SK-N-SH (cell line): ENCODE measurements around the gene RPS6KA2. TPM values are rescaled to one million over a fixed set of nuclear protein-coding genes. Genes with fewer than 3 reads are reported as not detected.

ENCODE experiments used
- CTCF ChIA-PET: fragments of 300-600, 350-600 bp; formaldehyde crosslinking; extraction: SDS; loops from one replicate; lab custom pipeline; 2021; lab: Yijun Ruan, JAX
- POLR2A ChIA-PET: fragments of 350-600 bp; sonication (Branson Sonifier 250); formaldehyde crosslinking; extraction: SDS; loops from one replicate; lab custom pipeline; 2020; ENCODE audit warnings: antibody characterized with exemption, inconsistent platforms; lab: Yijun Ruan, JAX
- DNase-seq: peaks from one replicate; pipeline ENCODE4 v3.0.0; 2012
- H2AFZ ChIP-seq: fragments of 200-600 bp; sonication (generic); 2 replicates; pipeline ENCODE4 v1.8.1; 2016; ENCODE audit warnings: antibody characterized with exemption, mild to moderate bottlenecking, low read depth
- H3F3A ChIP-seq: fragments of 200-600 bp; sonication (generic); replicated peaks from 2 replicates; pipeline ENCODE3; 2016; ENCODE audit warnings: antibody characterized with exemption, mild to moderate bottlenecking; ENCODE audit not compliant: insufficient read depth
- H3K27ac ChIP-seq, 2 experiments: fragments of 200-500 bp in 1 of 2; fragments of 200-600 bp in 1 of 2; sonication (Bioruptor generic) in 1 of 2; sonication (generic), shearing (Covaris generic) in 1 of 2; 2 replicates each; pipeline versions ENCODE4 v1.5.1 to v1.6.1; 2014 to 2016; ENCODE audit warnings: low read depth in 2 of 2, inconsistent platforms in 1 of 2, low read length in 1 of 2, mild to moderate bottlenecking in 1 of 2, mixed read lengths in 1 of 2
- H3K27me3 ChIP-seq: fragments of 200-600 bp; sonication (generic), shearing (Covaris generic); 2 replicates; pipeline ENCODE4 v1.6.1; 2016; ENCODE audit warnings: mixed run types; ENCODE audit not compliant: insufficient read depth
- H3K36me3 ChIP-seq, 2 experiments: fragments of 200-500 bp in 1 of 2; fragments of 200-600 bp in 1 of 2; sonication (Bioruptor generic) in 1 of 2; sonication (generic) in 1 of 2; replicated peaks in 1 of 2; 2 replicates each; pipeline versions ENCODE3 to v1.5.1; 2014 to 2016; ENCODE audit warnings: low read length in 1 of 2, mild to moderate bottlenecking in 1 of 2; ENCODE audit not compliant: insufficient read depth in 2 of 2, control insufficient read depth in 1 of 2
- H3K4me1 ChIP-seq, 2 experiments: fragments of 200-500 bp in 1 of 2; fragments of 200-600 bp in 1 of 2; sonication (Bioruptor generic) in 1 of 2; sonication (generic), shearing (Covaris generic) in 1 of 2; 2 replicates each; pipeline versions ENCODE4 v1.5.1 to v1.6.1; 2014 to 2016; ENCODE audit warnings: low read depth in 1 of 2, low read length in 1 of 2, mixed run types in 1 of 2; ENCODE audit not compliant: insufficient read depth in 2 of 2, control insufficient read depth in 1 of 2
- H3K4me2 ChIP-seq: fragments of 200-600 bp; sonication (generic), shearing (Covaris generic); 2 replicates; pipeline ENCODE4 v1.6.1; 2017; ENCODE audit warnings: mixed run types
- H3K4me3 ChIP-seq, 2 experiments: fragments of 200-500 bp in 1 of 2; fragments of 200-600 bp in 1 of 2; sonication (Bioruptor generic) in 1 of 2; sonication (generic), shearing (Covaris generic) in 1 of 2; 2 replicates each; pipeline versions ENCODE4 v1.5.1 to v1.8.1; 2014 to 2016; ENCODE audit warnings: low read depth in 2 of 2, inconsistent platforms in 1 of 2, low read length in 1 of 2, mild to moderate bottlenecking in 1 of 2, mixed read lengths in 1 of 2, moderate library complexity in 1 of 2
- H3K79me2 ChIP-seq: fragments of 200-600 bp; sonication (generic); 2 replicates; pipeline ENCODE4 v1.8.1; 2017; ENCODE audit warnings: mild to moderate bottlenecking; ENCODE audit not compliant: insufficient read depth
- H3K9ac ChIP-seq: fragments of 200-600 bp; sonication (generic); 2 replicates; pipeline ENCODE4 v1.6.1; 2017; ENCODE audit warnings: mixed run types
- H3K9me2 ChIP-seq: fragments of 200-600 bp; sonication (generic); 2 replicates; pipeline ENCODE4 v1.6.1; 2017; ENCODE audit warnings: mixed run types
- H3K9me3 ChIP-seq: fragments of 200-600 bp; sonication (generic); 2 replicates; pipeline ENCODE4 v1.6.1; 2017; ENCODE audit warnings: mixed run types, mild to moderate bottlenecking, moderate library complexity
- H4K20me1 ChIP-seq: fragments of 200-600 bp; sonication (generic); 2 replicates; pipeline ENCODE4 v1.6.1; 2017; ENCODE audit warnings: mild to moderate bottlenecking, mixed run types; ENCODE audit not compliant: insufficient read depth
- EP300 ChIP-seq, 2 experiments: IDR thresholded peaks; 2 replicates each; pipeline versions ENCODE4 v1.4.0 to v1.6.1; 2012; ENCODE audit warnings: borderline replicate concordance in 1 of 2, low read depth in 1 of 2, low read length in 1 of 2
- FOSL2 ChIP-seq: IDR thresholded peaks from 2 replicates; pipeline ENCODE4 v1.4.0; 2012; ENCODE audit warnings: low read depth, mild to moderate bottlenecking, moderate library complexity, borderline replicate concordance
- GATA2 ChIP-seq: sonication (generic); formaldehyde crosslinking; IDR thresholded peaks from 2 replicates; pipeline ENCODE4 v1.5.0; 2020; ENCODE audit warnings: mild to moderate bottlenecking, missing genetic modification reagents
- JUND ChIP-seq: IDR thresholded peaks from 2 replicates; pipeline ENCODE4 v1.4.0; 2012
- MXI1 ChIP-seq: IDR thresholded peaks from 2 replicates; pipeline ENCODE4 v1.6.1; 2012; ENCODE audit warnings: mild to moderate bottlenecking, low read depth, low read length, improper control_type of control experiment
- NRF1 ChIP-seq: IDR thresholded peaks from 2 replicates; pipeline ENCODE4 v1.6.1; 2012; ENCODE audit warnings: low read depth, mild to moderate bottlenecking, low read length
- RAD21 ChIP-seq: IDR thresholded peaks from 2 replicates; pipeline ENCODE4 v1.6.1; 2012; ENCODE audit warnings: mild to moderate bottlenecking, low read length
- RFX5 ChIP-seq: IDR thresholded peaks from 2 replicates; pipeline ENCODE4 v1.6.1; 2012; ENCODE audit warnings: mild to moderate bottlenecking, improper control_type of control experiment, low read length
- RXRA ChIP-seq: IDR thresholded peaks from 2 replicates; pipeline ENCODE4 v1.4.0; 2012; ENCODE audit warnings: low read depth, mild to moderate bottlenecking, borderline replicate concordance
- SMC3 ChIP-seq: IDR thresholded peaks from 2 replicates; pipeline ENCODE4 v1.6.1; 2012; ENCODE audit warnings: low read depth, low read length, improper control_type of control experiment
- USF1 ChIP-seq: IDR thresholded peaks from 2 replicates; pipeline ENCODE4 v1.4.0; 2012; ENCODE audit warnings: low read depth, borderline replicate concordance
- ZBTB33 ChIP-seq: IDR thresholded peaks from 2 replicates; pipeline ENCODE4 v1.4.0; 2012; ENCODE audit warnings: low read depth, borderline replicate concordance
- WGBS: methylation state at CpG from one replicate; pipeline ENCODE4 v1.1.6; 2017; ENCODE audit warnings: low lambda C conversion rate; 5-methylcytosine and 5-hydroxymethylcytosine counted together
- polyA plus RNA-seq, 3 experiments: library from polyadenylated mRNA; depleted of rRNA; stranded (reverse); fragments of >200 nt; gene quantifications; 2 replicates each; pipeline ENCODE4 v1.2.3, GENCODE V29; 2012

Gene RPS6KA2
- polyA plus RNA-seq, 1 of the 3 experiments (the other 2 are of a cell fraction) = 59.5 TPM

GRCh38 chr6:166615059-166615770 is 11.8 kb downstream of the RPS6KA2 start:
- ChIA-PET POLR2A (interaction anchor here (1.6 kb wide), 1 partner anchor 11 kb away, joined by 6 read pairs; no protein-coding TSS in a partner anchor), CTCF (interaction anchor here (1.4 kb wide), 1 partner anchor 145 kb away, joined by 3 read pairs; no protein-coding TSS in a partner anchor)
- Histone ChIP-seq H3K9me3 (no peaks in the 10 kb centered on the region), H4K20me1 (peaks cover 11% of the 10 kb centered on the region; the same call in 1 of the 2 replicates), H3K4me2 (no peak overlapping the region), H3K4me3 (no peak overlapping the region), H2AFZ (no peak overlapping the region), H3K36me3 (peaks cover 27 to 39% of the 10 kb centered on the region in 2 experiments), H3F3A (peaks cover 20% of the 10 kb centered on the region), H3K27me3 (no peaks in the 10 kb centered on the region), H3K79me2 (peaks cover 84% of the 10 kb centered on the region), H3K9me2 (no peaks in the 10 kb centered on the region), H3K27ac (no peak overlapping the region), H3K9ac (no peak overlapping the region), H3K4me1 (peaks cover 12 to 78% of the 10 kb centered on the region in 2 experiments)
- TF ChIP-seq NRF1 (no peak), EP300 (IDR thresholded peaks at IDR 0.05; ENCODE audit: borderline replicate concordance in 1 of 2, low read depth in 1 of 2, low read length in 1 of 2) (no peak), SMC3 (no peak), RAD21 (no peak), FOSL2 (peak; percentile 3; the same call in 1 of the 2 replicates)
- no peak for DNase-seq
- WGBS = 89% methylated on average over 19 of the region's 21 CpGs

- Histone ChIP-seq H3K27ac (peak overlapping the region in 1 of 2 experiments; percentile 7; a peak in 1 of 4 replicates), H3K4me3 (no peak overlapping the region), H3K9me3 (no peaks in the 10 kb centered on the region), H3K79me2 (peaks cover 90% of the 10 kb centered on the region), H3K4me2 (no peak overlapping the region), H2AFZ (no peak overlapping the region), H4K20me1 (peaks cover 11% of the 10 kb centered on the region; the same call in 1 of the 2 replicates), H3K9me2 (no peaks in the 10 kb centered on the region)
- ChIA-PET CTCF (interaction anchor here (1.4 kb wide), 1 partner anchor 144 kb away, joined by 3 read pairs; no protein-coding TSS in a partner anchor), POLR2A (interaction anchor here (1.6 kb wide), 1 partner anchor 12 kb away, joined by 6 read pairs; no protein-coding TSS in a partner anchor)
- 98% methylated on average over 9 of the region's 10 CpGs for WGBS
- TF ChIP-seq RAD21 = 0 out of 2 replicates have a peak, but pooled peaks have one; percentile 27
- no peak for TF ChIP-seq JUND
- no peak for TF ChIP-seq RFX5
- no peak for TF ChIP-seq USF1
- TF ChIP-seq, all 33 proteins: peak for 1
- DNase-seq = no peak
- Histone ChIP-seq H3K36me3 (peaks cover 30 to 41% of the 10 kb centered on the region in 2 experiments), H3K4me1 (peaks cover 9 to 74% of the 10 kb centered on the region in 2 experiments), H3K27me3 (no peaks in the 10 kb centered on the region), H3F3A (peaks cover 16% of the 10 kb centered on the region), H3K9ac (no peak overlapping the region)
Measured at GRCh38 chr6:166614589-166614988, 12.5 kb downstream of the RPS6KA2 start.

- Histone ChIP-seq H3K79me2 (peaks cover 93% of the 10 kb centered on the region), H3K4me1 (peaks cover 5 to 70% of the 10 kb centered on the region in 2 experiments), H3K9me2 (no peaks in the 10 kb centered on the region), H3K27me3 (no peaks in the 10 kb centered on the region), H3K4me2 (no peak overlapping the region), H3K9me3 (no peaks in the 10 kb centered on the region), H4K20me1 (peaks cover 11% of the 10 kb centered on the region; the same call in 1 of the 2 replicates), H3K4me3 (no peak overlapping the region), H3F3A (peaks cover 12% of the 10 kb centered on the region), H3K9ac (no peak overlapping the region), H3K27ac (peak overlapping the region in 1 of 2 experiments; percentile 23; a peak in 1 of 4 replicates), H2AFZ (no peak overlapping the region)
- no peak for DNase-seq
- WGBS = 88% methylated on average over 11 of the region's 12 CpGs
- CTCF ChIA-PET = interaction anchor here (0.9 to 2.1 kb wide), 4 partner anchors 144 to 179 kb away, joined by 3 to 7 read pairs (median 3); no protein-coding TSS in a partner anchor
- POLR2A ChIA-PET = interaction anchor here (1.6 kb wide), 1 partner anchor 12 kb away, joined by 6 read pairs; no protein-coding TSS in a partner anchor
- TF ChIP-seq RAD21 = no peak
- TF ChIP-seq RXRA = no peak
- peak; percentile 34; the same call in 1 of the 2 replicates for TF ChIP-seq GATA2 (CRISPR knock-in tag)
- TF ChIP-seq ZBTB33 = no peak
- TF ChIP-seq MXI1 = peak; percentile 57; the same call in 1 of the 2 replicates
- TF ChIP-seq, all 33 proteins: peak for 2
- H3K36me3 ChIP-seq = peaks cover 30 to 41% of the 10 kb centered on the region in 2 experiments
Measured at GRCh38 chr6:166614171-166614583, 12.9 kb downstream of the RPS6KA2 start.
